T-helper 1 cell treated with Interleukin-12 subunit alpha and Interleukin-12 subunit beta and Interleukin-4 antibody, amounts not matched to agents 30 ng/mL and 1 ng/mL, for 36 hours (primary cell): ENCODE measurements around the gene CAMSAP3. TPM values are rescaled to one million over a fixed set of nuclear protein-coding genes. Genes with fewer than 3 reads are reported as not detected.

ENCODE experiments used
- intact Hi-C: fragments of 100-400 bp; cut with micrococcal nuclease; formaldehyde crosslinking; loops from one replicate; pipeline ENCODE4 v1.15.1; 2024
- total RNA-seq: library from RNA; stranded (reverse); gene quantifications from 2 replicates; pipeline ENCODE4 v1.2.3, GENCODE V29; 2022

The CAMSAP3 gene
- total RNA-seq, 1 donor from 2014 or later = 0.34 TPM

DNA sequence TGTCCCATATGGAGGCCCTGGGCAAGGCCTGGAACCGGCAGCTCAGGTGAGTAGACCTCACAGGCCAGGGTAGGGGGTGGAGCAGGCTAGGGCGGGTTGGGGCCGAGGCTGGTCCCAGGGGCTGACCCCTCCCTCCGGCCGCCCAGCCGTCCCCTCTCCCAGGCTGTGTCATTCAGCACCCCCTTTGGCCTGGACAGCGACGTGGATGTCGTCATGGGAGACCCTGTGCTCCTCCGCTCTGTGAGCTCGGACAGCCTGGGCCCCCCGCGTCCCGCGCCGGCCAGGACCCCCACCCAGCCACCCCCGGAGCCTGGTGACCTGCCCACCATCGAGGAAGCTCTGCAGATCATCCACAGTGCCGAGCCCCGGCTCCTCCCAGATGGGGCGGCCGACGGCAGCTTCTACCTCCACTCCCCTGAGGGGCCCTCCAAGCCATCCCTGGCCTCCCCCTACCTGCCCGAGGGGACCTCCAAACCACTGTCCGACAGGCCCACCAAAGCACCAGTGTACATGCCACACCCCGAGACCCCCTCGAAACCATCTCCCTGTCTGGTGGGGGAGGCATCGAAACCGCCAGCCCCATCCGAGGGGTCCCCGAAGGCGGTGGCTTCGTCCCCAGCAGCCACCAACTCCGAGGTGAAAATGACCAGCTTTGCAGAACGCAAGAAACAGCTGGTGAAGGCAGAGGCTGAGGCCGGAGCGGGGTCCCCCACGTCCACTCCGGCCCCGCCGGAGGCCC is 16.0 kb downstream of the CAMSAP3 start:
- intact Hi-C loops = no loop called here

DNA sequence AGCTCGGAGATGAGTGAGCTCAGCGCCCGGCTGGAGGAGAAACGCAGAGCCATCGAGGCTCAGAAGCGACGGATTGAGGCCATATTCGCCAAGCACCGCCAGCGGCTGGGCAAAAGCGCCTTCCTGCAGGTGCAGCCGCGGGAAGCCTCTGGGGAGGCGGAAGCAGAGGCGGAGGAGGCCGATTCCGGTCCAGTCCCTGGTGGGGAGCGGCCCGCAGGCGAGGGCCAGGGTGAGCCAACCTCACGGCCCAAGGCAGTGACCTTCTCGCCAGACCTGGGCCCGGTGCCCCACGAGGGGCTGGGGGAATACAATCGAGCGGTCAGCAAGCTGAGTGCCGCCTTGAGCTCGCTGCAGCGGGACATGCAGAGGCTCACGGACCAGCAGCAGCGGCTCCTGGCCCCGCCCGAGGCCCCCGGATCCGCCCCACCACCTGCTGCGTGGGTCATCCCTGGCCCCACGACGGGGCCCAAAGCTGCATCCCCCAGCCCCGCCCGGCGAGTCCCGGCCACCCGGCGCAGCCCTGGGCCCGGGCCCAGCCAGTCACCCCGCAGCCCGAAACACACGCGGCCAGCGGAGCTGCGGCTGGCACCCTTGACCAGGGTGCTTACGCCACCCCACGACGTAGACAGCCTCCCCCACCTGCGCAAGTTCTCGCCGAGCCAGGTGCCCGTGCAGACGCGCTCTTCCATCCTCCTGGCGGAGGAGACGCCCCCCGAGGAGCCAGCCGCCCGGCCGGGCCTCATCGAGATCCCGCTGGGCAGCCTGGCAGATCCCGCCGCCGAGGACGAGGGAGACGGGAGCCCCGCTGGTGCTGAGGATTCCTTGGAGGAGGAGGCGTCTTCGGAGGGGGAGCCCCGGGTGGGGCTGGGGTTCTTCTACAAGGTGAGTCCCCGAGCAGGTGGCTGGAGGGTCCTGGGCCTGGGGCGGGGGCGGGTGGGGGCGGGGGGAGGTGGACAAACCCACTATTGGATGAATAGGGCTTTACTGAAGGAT is 16.9 kb downstream of the CAMSAP3 start:
- intact Hi-C loops = no loop called here

DNA sequence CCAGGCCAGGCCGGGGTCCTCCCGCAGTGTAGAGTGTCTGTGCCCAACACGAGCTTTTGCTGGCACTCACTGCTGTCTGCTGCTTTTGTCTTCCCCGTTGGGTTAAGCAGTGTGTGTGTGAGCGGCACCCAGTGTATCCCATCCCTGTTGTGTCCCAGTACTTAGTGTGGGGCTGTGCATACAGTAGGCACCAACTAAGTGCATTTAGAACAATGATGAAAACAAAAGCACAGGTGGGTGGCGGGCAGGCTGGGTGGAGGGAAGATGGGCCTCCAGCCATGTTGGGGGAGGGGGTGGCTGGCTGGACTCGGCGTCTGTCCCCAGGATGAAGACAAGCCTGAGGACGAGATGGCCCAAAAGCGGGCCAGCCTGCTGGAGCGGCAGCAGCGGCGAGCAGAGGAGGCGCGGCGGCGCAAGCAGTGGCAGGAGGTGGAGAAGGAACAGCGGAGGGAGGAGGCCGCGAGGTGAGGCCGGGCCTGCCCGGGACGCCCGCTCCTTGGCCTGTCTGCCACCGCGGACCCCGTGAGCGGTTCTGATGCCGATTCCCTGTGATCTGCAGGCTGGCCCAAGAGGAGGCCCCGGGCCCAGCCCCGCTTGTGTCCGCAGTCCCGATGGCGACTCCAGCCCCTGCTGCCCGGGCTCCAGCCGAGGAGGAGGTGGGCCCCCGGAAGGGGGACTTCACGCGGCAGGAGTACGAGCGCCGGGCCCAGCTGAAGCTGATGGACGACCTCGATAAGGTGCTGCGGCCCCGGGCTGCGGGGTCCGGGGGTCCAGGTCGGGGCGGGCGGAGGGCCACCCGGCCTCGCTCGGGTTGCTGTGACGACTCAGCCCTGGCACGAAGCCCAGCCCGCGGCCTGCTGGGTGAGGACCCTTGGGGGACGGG is 19.4 kb downstream of the CAMSAP3 start:
- intact Hi-C loops = no loop called here

DNA sequence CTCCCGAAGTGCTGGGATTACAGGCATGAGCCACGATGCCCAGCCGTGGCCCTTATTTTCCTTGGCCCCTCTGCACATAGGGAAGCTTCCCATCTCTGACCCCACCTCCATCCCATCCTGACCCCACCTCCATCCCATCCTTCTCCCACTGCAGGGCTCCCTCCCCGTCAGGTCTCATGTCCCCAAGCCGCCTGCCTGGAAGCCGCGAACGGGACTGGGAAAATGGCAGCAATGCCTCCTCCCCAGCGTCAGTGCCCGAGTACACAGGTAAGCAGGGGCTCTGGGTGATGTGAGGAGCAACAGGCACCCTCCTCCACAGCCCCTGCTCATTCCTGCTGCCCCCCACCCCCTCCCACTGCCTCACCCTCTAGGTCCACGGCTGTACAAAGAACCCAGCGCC is 21.5 kb downstream of the CAMSAP3 start:
- intact Hi-C loops = no loop called here

DNA sequence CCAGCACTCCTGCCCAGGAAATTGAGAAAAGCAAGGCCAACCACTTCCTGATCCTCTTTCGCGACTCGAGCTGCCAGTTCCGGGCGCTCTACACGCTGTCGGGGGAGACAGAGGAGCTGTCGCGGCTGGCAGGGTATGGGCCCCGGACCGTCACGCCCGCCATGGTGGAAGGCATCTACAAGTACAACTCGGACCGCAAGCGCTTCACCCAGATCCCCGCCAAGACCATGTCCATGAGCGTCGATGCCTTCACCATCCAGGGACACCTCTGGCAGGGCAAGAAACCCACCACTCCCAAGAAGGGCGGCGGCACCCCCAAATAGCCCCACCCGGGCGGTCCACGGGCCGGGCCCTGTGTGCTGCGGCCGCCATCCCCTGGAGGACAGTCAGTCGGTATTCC is 22.1 kb downstream of the CAMSAP3 start:
- intact Hi-C loops = no loop called here

DNA sequence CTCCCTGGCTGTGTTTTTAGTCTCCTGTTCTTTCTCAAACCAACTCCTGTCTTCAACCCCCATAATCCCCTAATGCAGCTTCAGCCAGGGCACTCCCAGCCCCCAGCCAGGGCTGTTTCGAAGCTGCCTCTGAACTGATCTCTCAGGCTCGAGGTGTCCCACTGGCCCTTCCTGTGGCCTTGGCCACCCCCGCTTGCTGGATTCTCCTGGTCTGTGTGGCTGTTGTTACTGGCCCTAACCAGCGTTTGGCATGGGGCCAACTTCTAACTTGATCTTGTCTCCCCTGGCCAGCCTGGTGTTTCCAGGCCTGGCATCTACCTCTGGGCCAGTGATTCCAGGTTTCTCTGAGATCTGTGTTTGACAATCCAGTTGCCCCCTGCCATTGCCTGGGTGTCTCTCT is 22.7 kb downstream of the CAMSAP3 start:
- intact Hi-C loops = no loop called here

DNA sequence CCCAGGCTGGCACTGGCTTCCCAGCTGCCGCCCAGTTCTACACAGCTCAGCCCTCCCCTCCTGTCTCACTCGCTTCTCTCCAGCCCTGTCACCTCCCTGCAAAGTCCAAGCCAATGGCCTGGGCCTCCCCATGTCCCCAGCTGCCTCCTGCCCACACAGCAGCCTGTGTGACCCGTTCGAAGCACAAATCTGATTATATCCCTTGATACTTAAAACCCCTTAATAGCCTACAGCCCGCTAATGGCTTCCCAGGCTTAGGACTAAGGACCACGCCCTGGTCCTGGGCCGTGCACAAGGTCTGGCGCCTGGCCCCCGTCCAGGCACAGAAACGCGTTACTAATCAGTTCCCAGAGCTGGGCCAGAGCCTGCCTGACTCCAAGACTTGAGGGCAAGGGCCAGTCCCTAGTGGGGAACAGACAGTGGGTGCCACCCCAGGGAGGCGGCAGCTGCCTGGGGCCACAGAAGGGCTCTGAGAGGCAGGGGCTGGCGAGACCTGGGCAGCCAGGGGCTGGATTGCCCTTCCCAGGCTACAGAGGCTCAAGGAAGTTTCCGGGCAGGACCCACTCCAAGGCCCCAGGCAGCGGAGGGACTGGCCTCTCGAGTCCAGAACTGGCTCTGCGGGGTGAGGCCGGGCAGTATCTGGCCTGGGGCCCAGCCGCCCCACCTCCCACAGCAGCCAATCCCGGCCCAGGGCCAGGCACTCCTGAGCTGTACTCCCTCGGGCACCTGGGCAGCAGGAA is 23.3 kb downstream of the CAMSAP3 start:
- intact Hi-C loops = no loop called here

DNA sequence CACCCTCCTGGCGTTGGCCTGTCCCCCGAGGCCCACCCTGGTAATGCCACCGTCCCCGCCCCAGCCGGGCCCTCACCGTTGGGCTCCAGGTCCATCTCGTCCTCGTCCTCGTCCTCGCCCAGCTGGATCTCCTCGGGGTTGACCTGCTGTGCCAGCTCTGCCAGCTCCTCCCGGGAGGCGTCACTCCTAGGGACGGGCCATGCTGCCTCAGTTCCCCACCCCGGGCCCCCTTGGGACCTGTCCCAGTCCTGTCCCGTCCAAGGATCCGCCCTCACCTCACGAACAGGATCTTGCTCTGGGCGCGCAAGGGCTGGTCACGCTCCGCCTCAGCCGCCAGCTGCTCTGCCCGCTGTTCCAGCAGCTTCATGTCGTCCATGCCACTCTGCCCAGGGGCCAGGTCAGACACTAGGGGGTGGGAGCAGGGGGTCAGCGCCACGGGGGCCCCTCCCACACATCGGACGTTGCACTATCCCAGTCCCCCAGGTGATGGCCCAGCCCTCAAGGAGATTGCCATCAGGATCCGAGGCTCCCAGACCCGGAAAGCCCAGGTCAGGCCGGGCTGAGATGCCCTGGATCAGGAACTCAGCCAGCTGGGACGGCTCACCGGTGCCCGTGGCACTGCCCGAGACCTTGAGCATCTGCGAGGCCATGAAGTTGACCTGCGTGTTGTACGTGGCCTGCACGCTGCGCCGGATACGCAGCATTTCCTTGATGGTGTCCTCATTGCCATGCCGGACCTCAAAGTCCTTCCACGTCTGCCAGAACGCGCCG is 24.2 kb downstream of the CAMSAP3 start:
- intact Hi-C loops = no loop called here

DNA sequence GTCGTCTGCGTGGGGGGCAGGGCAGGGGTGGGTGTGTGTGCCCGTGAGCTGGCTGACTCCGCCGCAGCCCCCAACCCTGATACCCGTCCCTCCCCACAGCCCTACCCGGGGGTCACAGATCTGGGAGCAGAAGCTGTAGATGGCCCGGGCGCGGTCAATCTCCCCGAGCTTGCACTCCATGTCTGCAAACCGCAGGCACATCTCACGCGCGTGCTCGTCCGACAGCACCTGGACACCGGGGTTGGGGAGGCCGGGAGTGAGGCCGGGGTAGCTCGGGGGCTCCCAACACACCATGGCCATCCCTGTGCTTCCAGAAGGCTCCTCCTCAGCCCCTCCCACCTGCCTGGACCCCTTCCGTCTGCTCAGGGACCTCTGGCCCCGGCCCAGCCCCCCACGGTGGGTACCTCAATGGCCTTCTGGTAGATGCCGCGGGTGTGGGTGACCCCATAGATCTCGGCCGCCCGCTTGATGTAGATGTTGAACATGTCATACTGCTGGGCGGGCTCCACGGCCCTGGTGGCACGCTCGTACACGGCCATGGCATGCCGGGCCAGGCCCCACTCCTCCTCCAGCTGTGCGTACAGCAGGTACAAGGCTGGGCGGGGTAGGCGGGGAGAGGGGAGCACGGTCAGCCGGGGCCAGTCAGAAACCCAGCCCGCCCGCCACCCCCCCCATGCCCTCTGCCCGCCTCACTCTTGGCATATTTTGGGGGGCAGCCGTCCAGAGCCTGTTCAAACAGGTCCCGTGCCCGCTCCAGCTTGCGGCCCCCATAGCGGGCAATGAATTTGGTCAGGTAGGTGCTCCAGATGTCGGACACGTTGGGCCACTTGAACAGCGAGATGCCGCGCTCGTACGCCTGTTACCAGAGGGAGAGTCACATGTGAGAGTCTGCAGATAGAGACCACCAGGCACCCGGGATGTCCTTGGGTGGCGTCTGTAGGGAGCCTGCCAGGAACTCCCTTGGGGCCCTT is 25.1 kb downstream of the CAMSAP3 start:
- intact Hi-C loops = no loop called here

DNA sequence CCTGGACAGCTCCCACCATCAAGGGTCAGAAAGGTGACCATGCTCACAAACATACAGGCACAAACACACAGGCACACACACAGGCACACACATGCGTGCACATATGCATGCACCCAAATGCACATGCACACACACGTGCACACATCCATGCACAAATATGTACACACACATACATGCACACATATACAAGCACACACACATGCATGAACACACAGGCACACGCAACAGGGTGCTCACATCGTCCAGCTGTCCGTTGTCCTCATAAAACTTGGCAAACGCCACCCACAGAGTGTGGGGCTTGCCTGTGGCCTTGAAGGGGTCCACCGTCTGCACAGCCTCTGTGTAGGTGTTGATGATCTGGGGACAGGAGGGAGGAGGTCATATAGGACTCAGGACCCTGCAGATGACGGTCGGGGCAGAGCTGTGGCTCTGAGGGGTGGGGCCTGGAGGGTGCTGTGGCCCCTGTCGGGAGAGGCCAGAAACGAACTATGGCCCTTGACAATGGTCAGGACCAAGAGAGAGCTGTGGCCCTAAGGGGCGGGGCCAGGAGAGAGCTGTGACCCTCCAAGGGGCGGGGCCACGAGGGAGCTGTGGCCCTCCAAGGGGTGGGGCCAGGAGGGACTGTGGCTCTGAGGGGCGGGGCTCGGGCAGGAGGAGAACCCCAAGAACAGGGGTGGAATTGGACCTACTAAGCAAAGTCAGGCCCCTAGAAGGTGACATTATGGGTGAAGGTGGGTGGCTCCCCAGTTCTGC is 27.4 kb downstream of the CAMSAP3 start:
- intact Hi-C loops = no loop called here

DNA sequence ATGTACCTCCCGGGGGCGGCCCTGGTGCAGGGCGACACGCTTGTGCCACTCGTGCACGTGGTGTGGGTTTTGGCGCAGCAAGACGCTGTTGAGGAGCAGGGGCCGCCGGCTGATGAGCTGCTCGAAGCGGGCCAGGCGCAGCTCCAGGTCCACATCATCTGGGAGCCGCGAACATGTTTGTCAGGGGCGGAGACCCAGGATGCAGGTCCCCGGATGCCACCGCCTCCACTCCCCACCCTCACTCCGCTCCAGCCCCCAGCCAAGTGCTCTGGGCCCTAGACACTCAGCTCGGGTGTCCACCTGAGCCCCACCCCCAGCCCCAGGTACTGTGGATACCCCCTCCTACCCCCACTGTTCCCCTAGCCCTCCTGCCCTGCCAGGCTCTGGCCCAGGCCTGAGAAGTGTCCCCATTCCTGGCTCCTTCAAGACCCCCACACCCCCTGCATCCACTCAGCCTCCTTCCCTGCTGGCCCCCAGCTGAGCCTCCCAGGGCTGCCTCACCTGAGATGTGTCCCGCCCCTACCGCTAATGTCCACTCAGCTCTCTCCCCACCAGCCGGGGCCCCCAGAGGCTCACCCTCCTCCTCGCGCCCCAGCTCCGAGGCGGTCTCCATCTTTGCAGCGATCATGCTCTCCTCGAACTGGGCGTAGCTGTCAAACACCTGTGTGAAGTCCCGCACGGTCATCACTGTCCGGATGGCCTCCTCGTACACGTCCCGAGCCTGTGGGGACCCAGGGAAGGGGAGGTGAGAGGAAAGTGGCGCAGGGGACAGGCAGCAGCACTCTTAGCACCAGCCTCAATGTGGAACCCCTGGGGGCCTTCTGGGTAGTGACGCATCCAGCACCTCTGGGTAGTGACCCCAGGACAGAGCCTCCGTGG is 28.3 kb downstream of the CAMSAP3 start:
- intact Hi-C loops = no loop called here

DNA sequence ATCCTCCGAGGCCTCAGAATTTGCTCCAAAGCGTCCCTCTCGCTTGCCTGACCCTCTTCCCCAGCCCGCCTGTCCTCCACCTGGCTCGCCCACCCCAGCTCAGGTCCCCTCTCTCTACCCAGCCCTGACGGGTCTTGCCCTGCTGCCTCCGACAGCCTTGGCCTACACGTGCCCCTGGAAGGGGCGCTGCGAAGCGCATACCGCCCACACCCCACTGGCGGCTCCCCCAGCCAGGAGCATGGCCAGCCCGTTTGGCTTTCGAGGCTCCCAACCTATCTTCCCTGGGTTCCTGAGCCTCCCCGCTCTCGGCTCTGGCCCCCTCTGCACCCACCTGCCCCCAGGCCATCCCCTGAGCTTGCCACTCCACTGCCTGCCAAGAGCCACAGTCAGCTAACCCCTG is 29.1 kb downstream of the CAMSAP3 start:
- intact Hi-C loops = no loop called here

DNA sequence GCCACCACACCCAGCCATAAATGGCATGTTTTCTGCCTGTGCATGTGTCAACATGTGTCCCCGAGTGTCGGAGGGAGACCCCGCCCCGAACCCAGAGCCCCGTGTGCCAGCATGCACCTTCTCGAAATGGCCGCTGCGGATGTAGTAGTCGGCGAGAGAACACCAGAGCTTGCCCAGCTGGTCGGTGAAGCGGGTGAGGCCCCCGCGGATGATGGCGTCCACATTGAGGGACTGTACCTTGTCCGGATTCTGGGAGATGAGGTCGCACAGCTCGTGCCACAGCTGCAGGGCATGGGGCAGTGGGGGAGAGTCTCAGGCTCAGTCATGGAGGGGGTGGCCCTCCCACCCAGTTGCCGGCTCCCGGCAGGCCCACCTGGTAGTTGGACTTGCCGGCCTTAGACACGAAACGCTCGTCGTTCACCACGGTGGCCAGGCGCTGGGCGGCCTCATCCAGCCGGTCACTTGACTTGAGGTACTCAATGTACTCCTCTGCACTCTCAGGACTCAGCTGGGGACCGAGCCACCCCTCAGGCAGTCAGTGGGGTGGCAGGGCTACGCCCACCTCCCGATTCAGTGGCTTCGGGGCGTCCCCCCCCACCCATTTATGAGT is 30.2 kb downstream of the CAMSAP3 start:
- intact Hi-C loops = no loop called here

DNA sequence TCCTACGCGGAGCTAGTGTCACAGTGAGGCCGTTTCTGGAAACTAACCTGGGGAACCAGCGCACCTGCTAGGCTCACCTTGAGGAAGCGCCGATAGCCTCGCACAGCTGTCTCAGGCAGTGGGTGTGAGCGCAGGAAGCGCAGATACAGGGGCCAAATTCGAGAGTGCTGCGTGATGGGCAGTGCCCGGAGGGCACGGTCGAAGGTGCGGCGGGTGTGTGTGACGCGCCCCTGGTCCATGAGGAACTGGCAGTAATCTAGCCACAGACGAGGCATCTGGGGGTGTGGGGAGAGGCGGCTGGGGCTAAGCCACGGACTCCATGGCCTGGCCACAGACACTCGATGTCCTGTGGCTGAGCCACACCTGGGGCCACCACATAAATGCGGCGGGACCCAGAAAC is 31.5 kb downstream of the CAMSAP3 start:
- intact Hi-C loops = no loop called here

DNA sequence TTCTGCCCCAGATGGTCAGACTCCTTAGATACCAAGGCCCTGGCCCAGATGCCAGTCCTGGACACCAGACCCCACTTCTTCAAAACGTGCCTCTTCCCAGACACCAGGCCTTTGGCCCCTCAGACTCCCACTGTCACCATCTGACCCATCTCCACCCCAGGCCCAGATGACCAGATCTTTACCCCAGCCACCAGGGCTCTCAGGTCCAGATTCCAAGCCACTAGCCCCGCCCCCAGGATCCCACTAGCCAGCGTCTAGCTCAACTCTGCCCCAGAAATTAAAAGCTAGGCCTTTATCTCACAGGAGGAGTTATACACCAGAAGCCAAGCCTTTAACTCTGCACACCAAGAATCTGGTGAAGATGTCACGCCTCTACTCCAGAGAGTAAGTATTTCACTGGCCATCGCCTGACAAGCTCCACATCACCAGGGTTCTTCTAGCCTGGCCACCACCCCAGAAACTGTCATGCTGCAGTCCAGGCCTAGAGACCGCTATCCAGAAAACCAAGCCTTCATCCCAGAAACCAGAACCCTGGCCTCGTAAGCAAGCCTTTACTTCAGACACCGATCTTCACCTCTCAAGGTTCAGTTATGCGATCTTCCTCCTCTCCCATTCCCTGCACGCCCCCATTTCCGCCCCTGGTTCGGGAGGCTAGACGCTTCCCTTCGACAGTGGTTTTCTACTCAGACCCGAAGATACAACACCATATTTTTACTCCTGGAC is 33.1 kb downstream of the CAMSAP3 start:
- intact Hi-C loops = loop anchor here (1.0 to 2.0 kb wide), 9 partner anchors 9 to 315 kb away; partner anchors contain the start of genes MAP2K7, MCOLN1, PNPLA6 and STXBP2
